ENCODE measurements around the gene SMCP.

Gene SMCP

DNA sequence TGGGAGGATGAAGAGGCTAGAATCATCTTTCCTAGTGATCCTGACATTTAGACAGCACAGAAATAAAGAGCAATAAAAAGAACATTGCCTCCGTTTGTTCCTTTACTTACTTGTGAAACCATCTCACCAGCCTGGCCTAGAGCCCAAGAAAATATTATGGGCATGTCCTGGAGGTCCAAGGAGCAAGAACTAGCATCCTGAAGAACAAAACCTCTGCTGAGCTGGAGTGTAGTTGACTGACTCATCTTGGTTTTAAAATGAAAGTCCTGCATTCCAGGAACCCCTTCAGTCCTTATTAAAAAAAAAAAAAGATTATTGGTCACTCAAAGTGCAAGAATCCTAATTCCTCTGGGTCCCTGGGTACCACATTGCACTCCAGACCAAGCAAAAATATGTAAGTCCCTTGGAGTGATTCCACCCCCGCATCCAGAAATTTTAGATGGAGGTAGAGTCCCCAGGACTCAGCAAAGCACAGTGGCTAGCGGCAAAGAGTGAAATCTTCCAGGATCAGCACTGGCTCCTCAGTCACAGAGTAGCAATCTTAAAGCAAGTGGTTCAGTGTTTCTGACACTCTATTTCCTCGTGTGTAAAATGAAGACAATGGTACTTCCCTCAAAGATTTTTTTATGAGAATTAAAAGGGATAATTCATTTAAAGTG, 7.0 kb downstream of the SMCP start:
- no peak for DNase-seq (ENCODE audit: low read depth)
- TF ChIP-seq CTCF (IDR thresholded peaks at IDR 0.05; ENCODE audit: low read length, missing control alignments), result no peak
- H3K4me3 ChIP-seq (replicated peaks; ENCODE audit: low read depth, low read length), result no peak overlapping the region

- no peak for TF ChIP-seq CTCF (IDR thresholded peaks at IDR 0.05; ENCODE audit: low read length, missing control alignments)
- no peak overlapping the region for H3K4me3 ChIP-seq (replicated peaks; ENCODE audit: low read depth, low read length)
- DNase-seq (ENCODE audit: low read depth), result no peak
Observed at GRCh38 chr1:152886085-152886484, 8.0 kb downstream of the SMCP start.

GRCh38 chr1:152886758-152887409, 8.8 kb downstream of the SMCP start:
- no peak for TF ChIP-seq CTCF (IDR thresholded peaks at IDR 0.05; ENCODE audit: low read length, missing control alignments)
- H3K4me3 ChIP-seq (replicated peaks; ENCODE audit: low read depth, low read length), result no peak overlapping the region
- no peak for DNase-seq (ENCODE audit: low read depth)

- DNase-seq (ENCODE audit: low read depth), result no peak
- TF ChIP-seq CTCF (IDR thresholded peaks at IDR 0.05; ENCODE audit: low read length, missing control alignments), result no peak
- H3K4me3 ChIP-seq (replicated peaks; ENCODE audit: low read depth, low read length), result no peak overlapping the region
Observed at GRCh38 chr1:152888126-152888525, 10.0 kb downstream of the SMCP start.

DNA sequence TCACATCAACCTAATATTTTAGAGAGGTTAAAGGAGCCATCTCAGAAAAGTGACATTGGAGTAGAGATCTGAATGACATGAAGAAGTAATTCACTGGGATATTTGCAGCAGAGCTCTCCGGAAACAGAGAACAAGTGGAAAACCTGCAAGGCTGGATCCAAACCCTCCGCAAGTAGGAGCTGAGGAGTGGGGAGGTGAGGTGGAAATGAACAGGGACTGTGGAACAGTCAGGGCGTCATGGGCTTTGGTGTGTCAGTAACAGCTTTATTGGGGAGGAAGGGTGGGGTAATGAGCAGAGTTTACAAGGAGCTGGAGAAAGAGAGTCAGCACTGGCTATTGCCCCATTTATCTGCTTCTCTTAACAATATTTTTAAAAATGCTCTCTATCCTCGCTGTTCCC, 20.9 kb downstream of the SMCP start:
- no peak for TF ChIP-seq CTCF (IDR thresholded peaks at IDR 0.05; ENCODE audit: low read length, missing control alignments)

GRCh38 chr1:152899883-152900282, 21.8 kb downstream of the SMCP start:
- no peak overlapping the region for H3K4me3 ChIP-seq (replicated peaks; ENCODE audit: low read depth, low read length)
- TF ChIP-seq CTCF (IDR thresholded peaks at IDR 0.05; ENCODE audit: low read length, missing control alignments), result no peak
- no peak for DNase-seq (ENCODE audit: low read depth)

More for the DNA sequence above, 20.9 kb downstream of the SMCP start:
- H3K4me3 ChIP-seq (replicated peaks; ENCODE audit: low read depth, low read length), result no peak overlapping the region
- no peak for DNase-seq (ENCODE audit: low read depth)

- no peak for DNase-seq (ENCODE audit: low read depth)
- H3K4me3 ChIP-seq (replicated peaks; ENCODE audit: low read depth, low read length), result no peak overlapping the region
- no peak for TF ChIP-seq CTCF (IDR thresholded peaks at IDR 0.05; ENCODE audit: low read length, missing control alignments)
Observed at GRCh38 chr1:152901631-152902030, 23.5 kb downstream of the SMCP start.

All from fibroblast of pulmonary artery (primary cell).